ENCODE measurements around the gene BIRC7.

The BIRC7 gene

GRCh38 chr20:63262836-63263235, 27.1 kb downstream of the BIRC7 start:
- in situ Hi-C loops (cut with MboI; ENCODE audit: low sequenced_read_pairs), result no loop called here

DNA sequence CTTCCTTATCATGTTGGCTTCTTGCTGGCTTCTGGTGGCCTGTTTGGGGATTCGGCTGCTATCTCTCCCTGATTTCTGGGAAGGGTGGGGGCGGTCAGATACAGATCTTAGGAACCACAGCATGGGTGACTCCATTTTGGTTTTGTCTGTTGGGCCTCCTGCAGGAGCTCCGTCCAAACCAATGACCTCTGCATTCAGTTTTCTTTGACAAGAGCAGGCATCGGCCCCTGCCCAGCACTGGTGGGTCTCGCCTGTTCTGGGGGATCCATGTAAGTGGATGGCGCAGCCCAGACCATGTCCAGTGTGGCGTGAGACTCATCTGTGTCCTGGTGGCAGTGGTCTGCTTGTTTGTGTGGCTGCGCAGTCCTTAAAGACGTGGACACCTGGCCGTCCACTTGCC, 28.3 kb downstream of the BIRC7 start:
- in situ Hi-C loops (cut with MboI; ENCODE audit: low sequenced_read_pairs), result no loop called here

DNA sequence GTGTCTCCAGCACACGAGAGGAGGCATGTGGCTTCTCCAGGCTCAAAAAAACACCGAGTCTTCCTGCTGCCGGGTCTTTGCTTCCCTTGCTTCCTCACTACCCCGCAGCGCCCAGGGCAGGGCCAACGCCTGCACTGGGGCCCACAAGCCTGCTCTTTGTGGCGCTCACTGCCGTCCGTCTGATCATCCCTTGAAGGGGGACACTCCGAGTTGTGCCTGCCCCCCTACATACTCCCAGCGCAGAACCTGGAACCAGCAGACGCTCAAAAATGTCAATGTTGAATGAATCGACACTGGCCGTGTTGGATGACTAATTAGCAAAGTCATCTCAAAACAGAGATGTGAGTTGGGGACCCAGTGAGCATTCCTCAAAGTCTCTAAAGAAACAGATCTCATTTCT, 28.8 kb downstream of the BIRC7 start:
- in situ Hi-C loops (cut with MboI; ENCODE audit: low sequenced_read_pairs), result no loop called here

DNA sequence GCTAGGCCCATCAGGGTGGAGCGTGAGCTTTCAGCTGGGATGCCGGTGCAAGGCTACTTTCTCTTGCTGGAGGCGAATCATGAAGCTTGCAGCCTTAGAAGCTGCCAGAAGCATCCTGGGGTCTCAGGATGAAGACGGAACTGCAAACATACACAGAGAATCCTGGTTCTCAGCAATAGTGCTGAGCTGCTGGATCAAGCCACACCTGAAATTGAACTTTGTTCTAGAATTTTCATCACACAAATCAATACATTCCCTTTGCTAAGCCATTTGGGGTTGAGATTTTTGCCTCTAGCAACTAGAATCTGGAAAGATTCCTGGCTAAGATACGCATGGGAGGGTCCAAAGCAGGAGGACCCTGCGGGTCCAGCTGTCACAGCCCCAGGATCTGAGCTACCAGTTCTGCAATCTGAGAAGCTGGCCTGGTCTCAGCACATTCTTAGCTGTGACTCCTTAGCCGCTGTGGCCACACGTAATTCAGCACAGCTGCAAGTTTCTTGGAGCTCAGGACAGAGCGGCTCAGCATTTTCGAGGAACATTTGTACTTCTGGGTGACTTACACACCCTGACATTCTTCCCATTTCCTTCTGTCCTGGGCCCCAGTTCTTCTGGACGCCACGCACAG, 30.3 kb downstream of the BIRC7 start:
- in situ Hi-C loops (cut with MboI; ENCODE audit: low sequenced_read_pairs), result no loop called here

DNA sequence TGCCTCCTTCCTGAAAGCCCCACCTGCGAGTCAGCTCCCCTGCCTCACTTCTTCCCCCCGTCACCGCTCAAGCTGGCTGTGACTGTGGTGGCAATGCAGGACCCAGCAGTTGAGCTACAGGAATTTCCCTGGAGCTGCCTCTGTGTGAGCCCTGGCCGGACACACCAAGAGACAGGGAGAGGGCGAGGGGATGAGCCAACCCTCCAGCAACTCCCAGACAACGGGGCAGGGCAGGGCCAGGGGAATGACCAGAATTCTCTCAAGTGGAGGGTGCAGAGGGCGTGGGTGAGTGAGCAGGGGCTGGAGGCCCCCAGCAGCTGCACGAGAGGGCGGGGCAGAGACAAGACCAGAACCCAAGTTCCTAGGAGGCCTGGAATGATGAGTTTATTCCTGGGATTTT, 32.0 kb downstream of the BIRC7 start:
- in situ Hi-C loops (cut with MboI; ENCODE audit: low sequenced_read_pairs), result no loop called here

- in situ Hi-C loops (cut with MboI; ENCODE audit: low sequenced_read_pairs), result no loop called here
Observed at GRCh38 chr20:63268256-63268655, 32.6 kb downstream of the BIRC7 start.

DNA sequence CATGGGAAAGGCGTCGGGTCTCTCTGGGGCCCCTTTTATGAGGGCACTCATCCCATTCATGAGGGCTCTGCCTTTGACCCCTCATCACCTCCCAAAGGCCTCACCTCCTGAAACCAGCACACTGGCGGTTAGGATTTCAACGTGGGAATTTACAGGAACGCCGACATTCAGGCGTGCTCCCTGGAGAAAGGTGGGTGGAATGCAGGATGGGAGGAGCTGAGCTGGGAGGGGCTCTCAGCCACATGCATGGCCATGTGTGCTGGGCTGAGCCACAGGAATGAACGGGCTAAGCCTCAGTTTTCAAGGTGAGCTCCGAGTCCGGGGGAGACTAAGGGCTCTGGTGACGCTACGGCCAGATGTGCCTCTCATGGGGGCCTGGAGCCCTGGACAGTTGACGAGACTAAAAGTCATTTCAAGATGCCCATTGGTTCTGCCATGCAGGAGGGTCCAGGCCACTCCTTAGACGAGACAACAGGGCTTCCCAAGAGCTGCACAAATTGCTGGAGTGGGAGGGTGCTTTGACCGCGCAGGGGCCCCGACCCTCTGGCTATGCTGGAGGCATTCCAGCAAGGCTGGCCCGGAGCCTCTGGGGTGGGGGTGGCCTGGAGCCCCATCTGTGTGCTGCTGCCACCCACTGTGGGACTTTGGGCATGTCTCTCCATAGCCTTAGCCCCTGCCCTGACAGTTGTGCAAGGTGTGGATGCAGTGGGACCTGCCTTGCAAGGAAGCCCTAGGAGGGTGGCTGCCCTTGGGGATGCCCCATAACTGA, 33.1 kb downstream of the BIRC7 start:
- in situ Hi-C loops (cut with MboI; ENCODE audit: low sequenced_read_pairs), result no loop called here

GRCh38 chr20:63269724-63270123, 34.0 kb downstream of the BIRC7 start:
- in situ Hi-C loops (cut with MboI; ENCODE audit: low sequenced_read_pairs), result no loop called here

GRCh38 chr20:63270606-63271325, 35.1 kb downstream of the BIRC7 start:
- in situ Hi-C loops (cut with MboI; ENCODE audit: low sequenced_read_pairs), result no loop called here

- in situ Hi-C loops (cut with MboI; ENCODE audit: low sequenced_read_pairs), result no loop called here
Observed at GRCh38 chr20:63272105-63273058, 36.7 kb downstream of the BIRC7 start, which contains the start of gene ARFGAP1. ARFGAP1 (plus strand) TSS chr20:63272813; CDS start chr20:63275581, 2,768 bp downstream.

- in situ Hi-C loops (cut with MboI; ENCODE audit: low sequenced_read_pairs), result no loop called here
Observed at GRCh38 chr20:63273059-63273579, 37.4 kb downstream of the BIRC7 start.

DNA sequence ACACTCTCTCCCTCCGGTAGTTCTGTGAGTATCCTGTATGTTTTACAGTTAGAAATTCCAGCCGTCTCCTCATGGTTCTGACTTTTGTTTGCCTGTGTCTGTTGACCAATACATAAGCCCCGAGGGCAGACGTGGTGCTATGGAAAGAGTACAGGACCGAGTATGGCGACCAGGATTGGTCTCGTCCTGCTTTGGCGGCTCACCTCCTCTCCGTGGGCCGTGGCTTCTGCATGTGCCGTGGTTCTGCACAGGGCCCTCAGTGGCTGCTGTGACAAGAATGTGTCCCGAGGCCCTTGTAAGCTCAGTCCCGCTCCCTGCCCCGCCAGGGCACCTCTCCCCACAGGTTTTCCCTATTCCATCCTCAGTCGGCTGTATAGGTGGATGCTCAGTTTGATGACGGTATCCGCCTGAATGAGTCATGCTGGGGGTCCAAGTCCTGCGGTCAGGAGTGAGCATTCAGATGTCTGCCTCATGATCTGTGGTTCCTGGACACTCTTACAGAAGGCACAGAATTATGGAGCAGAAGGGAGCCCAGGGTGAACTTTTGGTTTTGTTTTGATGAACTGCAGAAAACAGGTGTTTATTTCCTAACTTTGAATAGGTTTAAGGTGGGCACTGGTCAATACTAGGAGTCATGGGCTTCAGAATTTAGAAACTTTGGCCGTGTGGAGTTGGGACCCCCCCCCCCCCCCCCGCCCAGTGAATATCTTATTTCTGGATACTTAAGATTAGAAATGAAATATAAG, 38.1 kb downstream of the BIRC7 start:
- in situ Hi-C loops (cut with MboI; ENCODE audit: low sequenced_read_pairs), result no loop called here

- in situ Hi-C loops (cut with MboI; ENCODE audit: low sequenced_read_pairs), result no loop called here
Observed at GRCh38 chr20:63274381-63275228, 38.9 kb downstream of the BIRC7 start.

GRCh38 chr20:63275825-63276224, 40.1 kb downstream of the BIRC7 start:
- in situ Hi-C loops (cut with MboI; ENCODE audit: low sequenced_read_pairs), result no loop called here

DNA sequence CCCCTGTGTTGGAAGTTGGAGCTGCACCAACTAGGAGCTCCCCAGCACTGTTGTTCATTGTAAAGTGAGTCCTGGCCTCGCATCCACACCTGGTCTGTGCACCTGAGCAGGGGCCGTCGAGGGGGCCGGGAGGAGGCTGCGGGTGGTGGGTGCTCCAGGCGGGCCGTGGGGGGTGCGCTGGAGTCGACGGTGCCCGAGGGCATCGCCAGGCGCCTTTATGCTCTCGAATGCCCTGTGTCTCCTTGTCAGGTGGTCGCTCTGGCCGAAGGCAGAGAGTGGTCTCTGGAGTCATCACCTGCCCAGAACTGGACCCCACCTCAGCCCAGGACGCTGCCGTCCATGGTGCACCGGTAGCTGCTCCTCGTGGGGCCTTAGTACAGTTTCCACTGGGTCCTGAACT, 41.3 kb downstream of the BIRC7 start:
- in situ Hi-C loops (cut with MboI; ENCODE audit: low sequenced_read_pairs), result no loop called here

GRCh38 chr20:63277466-63278272, 42.0 kb downstream of the BIRC7 start:
- in situ Hi-C loops (cut with MboI; ENCODE audit: low sequenced_read_pairs), result no loop called here

- in situ Hi-C loops (cut with MboI; ENCODE audit: low sequenced_read_pairs), result no loop called here
Observed at GRCh38 chr20:63278661-63279060, 43.0 kb downstream of the BIRC7 start.

GRCh38 chr20:63279931-63280330, 44.2 kb downstream of the BIRC7 start:
- in situ Hi-C loops (cut with MboI; ENCODE audit: low sequenced_read_pairs), result no loop called here
